Stimulated activated CD4-positive, alpha-beta T cell treated with anti-CD3 and anti-CD28 coated beads, Interleukin-1b, Interleukin-23, amount 100 ng/mL, for 48 hours (primary cell): ENCODE measurements around the gene ABL2.
A peak's percentile ranks its signal among the peaks of the same experiment; 100 is the strongest.
"Not testable (repeated sequence)": the region's sequence is repeated elsewhere in the genome, so short reads cannot be mapped to it uniquely, and the experiment has no call there.

Experiments used
- DNase-seq: peaks from one replicate; pipeline ENCODE4 v3.0.0-alpha.2; 2020

The ABL2 gene

DNA sequence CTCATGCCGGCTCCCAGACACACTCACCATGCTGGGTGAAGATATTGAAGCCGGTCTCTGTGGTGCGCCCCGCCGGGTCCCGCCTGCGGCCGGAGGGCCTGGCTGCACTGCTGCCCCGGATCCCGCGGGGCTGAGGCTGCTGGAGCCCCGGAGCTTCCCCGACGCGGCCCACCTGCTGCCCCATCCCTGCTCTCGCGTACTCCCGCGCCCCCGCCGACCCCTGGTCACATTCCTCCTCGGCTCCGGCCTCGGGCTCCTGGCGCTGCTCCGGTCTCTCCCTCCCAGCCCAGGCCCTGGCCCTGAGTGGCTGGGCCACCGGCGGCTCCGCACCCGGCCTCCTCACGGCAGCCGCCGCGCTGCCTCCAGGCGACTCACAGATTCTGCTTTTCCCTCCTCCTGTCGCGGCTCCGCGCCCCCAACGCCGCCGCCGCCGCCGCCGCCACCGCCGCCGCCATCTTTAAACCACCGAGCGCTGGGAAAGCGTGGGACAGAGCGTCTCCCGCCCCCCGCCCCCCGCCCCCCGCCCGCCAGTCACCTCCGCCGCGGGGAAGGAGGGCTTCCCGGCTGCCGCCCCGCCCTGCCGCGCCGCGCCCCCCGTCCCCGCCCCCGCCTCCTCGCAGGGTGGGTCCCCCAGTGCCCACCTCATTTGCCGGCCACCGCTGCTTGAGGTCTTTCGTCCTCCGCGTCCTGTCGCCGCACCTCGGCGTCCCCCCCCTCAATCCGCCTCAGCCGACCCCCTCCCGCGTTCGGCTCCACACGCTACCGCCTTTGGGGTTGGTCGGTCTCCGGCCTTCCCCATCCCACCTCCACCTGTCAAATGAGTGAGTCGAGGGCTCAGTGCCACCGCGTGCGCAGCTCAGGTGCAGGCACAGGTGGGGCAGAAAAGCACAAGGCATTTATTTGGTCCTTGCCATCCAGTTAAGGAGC lies at the start of gene ABL2:
ABL2 (minus strand) TSS at position 464 of the 927 bp plus-strand sequence; CDS start at position 184, 280 bp downstream.
- DNase-seq: peak; percentile 45

DNA sequence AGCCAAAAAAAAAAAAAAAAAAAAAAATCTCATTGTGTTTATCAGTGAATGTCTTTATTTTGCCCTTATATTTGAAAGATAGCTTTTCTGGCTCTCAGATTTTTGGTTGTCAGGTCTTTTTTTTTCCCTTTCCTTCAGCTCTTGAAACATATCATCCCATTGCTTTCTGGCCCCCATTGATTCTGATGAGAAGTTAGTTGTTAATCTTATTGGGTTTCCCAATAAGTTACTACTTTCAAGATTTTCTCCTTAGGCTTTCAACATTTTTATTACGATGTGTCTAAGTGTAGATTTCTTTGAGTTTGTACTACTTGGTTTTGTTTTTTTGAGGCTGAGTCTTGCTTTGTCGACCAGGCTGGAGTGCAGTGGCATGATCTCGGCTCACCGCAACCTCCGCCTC lies 49.4 kb upstream of the ABL2 start:
- DNase-seq: no peak

DNA sequence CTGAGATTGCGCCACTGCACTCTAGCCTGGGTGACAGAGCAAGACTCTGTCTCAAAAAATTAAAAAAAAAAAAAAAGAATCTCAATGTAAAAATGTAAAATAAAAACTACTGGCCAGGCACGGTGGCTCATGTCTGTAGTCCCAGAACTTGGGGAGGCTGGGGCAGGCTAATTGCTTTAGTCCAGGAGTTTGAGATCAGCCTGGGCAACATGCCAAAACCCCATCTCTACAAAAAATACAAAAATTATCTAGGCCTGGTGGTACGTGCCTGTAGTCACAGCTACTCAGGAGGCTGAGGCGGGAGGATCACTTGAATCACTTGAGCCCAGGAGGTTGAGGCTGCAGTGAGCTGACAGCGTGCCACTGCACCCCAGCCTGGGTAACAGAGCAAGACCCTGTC lies 44.9 kb upstream of the ABL2 start:
- not testable (repeated sequence) for DNase-seq

DNA sequence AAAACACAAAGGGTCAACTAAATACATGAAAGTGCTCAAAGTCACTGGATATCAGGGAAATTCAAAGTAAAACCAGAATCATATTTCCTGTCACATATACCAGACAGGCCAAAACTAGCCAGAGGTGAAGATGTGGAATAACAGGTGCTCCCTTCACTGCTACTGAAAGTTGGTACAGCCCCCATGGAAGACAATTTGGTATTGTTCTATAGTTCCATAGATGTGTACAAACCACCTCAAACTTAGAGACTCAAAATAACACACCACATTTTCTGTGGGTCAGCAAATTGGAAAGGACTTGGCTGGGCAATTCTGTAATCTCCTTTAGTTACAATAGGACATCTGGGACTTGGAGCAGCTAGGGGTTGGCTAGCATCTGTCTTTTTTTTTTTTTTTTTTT lies 39.6 kb upstream of the ABL2 start:
- no peak for DNase-seq

DNA sequence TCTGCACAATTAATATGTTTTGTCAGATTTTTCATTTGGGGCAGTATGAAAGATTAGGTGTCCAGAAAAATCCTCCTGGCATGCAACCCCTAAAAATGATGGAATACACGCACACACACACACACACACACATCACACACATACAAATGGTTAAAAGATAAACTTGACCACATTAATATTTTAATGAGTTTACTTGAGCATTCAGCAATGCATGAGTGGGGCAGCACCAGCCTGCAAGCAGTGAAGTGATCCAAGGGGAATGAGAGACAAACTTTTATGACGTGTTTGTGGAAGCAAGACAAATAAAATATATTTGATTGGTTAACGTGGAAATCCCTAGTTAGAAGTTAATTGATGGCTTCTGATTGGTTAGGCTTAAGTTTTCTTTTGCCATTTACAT lies 35.0 kb upstream of the ABL2 start:
- no peak for DNase-seq

DNA sequence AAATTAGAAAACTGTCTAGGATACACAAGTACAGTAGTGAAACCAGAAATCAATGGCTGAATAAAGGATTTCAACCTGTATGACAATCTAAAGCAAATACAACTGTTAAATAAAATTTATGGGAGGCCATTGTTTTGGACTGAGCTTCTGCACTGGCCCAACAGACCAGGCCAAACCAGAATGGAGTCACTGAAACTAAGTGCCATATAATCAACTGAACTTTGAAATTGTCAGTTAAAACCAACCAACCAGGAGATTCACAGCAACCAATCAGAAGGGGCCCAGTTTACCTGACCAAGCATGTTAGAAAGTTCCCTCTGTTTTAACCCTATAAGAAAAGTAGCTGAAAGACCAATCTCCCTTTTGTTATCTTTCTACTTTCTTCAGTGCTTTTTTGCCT lies 33.6 kb upstream of the ABL2 start:
- DNase-seq: no peak

DNA sequence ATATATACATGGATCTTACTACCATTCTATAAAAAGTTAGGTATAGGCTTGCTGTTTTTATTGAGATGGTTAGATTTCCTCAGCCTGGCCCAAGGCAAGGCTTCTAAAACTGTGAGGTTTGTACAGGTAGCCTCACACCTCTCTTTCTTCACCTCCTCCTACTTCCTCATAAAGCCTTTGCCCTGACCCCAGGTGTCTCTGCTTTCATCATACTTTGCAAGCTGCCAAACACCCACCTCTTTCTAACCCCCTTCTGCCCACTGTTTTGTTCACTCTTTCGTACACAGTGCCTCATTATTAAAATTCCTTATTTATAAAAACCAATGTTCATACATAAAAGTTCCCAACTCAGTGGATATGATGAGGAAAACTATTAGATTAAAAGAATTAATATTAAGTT lies 32.7 kb upstream of the ABL2 start:
- no peak for DNase-seq

DNA sequence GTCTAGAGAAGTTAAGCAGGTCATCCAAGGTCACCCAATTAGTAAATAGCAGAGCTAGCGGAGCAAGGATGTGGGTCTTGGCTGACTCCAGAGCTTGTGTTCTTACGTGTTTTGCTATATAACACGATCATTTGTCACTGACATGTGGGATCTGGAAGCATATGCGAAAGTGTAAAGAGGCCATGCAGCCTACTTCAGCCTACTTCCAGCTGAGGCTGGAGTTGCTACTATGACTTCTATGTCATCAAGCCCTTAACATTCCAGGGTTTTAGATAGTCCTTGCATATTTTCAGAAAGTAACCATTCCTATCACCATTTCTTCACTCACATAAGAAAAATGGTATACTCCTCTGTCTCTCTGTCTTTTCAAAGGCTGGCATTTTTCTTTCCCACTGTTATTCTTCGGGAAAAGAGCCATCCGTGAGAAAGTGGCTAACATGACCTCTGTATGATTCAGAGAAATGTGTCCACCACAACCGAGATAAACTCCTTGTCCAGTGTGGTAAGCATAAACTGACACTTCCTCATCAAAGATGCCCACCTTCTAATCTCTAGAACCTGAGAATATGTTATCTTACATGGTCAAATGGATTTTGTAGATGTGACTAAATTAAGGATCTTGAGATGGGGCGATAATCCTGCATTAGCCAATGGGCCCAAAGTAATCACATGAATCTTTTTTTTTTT lies 24.0 kb upstream of the ABL2 start:
- no peak for DNase-seq

DNA sequence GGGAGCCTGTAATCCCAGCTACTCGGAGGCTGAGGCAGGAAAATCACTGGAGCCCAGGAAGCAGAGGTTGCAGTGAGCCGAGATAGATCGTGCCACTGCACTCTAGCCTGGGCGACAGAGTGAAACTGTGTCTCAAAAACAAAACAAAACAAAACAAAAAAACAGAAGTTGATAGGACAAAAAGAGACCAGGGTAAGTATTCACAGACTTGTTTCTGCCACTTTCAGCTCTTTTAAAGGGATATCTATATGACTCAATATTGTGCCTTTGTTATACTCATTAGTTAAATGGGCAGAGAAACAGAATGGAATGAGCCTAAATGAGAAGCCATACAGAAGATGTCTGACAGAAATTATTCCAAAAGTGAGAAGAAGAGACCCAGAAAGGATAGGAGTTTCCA lies 23.1 kb upstream of the ABL2 start:
- no peak for DNase-seq

DNA sequence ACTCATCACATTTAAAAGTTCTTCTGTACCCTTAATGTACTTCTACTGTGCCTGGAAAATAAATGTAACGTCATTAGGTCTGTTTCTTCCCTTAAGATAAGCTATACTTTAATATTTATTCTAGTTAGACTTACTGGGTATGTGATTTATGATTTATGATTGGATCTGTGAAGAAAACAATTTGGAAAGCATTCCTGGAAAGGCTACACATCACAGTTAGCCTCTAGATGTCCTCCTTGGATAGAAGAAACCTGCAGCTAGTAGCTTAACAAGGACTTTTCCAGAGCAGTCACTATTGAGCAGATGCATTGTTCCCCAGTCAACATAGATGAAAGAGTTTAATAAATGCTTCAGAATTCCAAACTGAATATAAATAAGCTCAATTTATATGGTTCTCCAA lies 22.2 kb upstream of the ABL2 start:
- no peak for DNase-seq

DNA sequence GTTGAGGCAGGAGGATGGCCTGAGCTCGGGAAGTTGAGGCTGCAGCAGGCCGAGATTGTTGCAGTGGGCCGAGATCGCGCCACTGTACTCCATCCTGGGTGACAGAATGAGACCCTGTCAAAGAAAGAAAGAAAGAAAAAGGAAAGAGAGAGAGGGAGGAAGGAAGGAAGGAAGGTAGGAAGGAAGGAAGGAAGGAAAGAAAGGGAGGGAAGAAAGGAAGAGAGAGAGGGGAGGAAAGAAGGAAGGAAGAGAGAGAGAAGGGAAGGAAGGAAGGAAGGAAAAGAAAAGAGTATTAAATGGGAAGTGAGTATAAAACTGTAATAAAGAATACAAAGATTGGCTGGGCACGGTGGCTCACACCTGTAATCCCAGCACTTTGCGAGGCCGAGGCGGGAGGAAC lies 18.4 kb upstream of the ABL2 start:
- DNase-seq: no peak

DNA sequence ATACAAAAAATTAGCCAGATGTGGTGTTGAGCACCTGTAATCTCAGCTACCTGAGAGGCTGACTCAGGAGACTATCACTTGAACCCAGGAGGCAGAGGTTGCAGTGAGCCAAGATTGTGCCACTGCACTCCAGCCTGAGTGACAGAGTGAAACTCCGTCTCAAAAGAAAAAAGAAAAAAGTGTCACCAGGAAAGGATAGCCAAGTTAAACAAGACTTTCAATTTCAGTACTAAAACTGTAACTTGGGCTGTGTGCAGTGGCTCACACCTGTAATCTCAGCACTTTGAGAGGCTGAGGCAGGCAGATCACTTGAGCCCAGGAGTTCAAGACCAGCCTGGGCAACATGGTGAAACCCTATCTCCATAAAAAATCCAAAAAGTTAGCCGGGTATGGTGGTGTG lies 15.9 kb upstream of the ABL2 start:
- DNase-seq: not testable (repeated sequence)

DNA sequence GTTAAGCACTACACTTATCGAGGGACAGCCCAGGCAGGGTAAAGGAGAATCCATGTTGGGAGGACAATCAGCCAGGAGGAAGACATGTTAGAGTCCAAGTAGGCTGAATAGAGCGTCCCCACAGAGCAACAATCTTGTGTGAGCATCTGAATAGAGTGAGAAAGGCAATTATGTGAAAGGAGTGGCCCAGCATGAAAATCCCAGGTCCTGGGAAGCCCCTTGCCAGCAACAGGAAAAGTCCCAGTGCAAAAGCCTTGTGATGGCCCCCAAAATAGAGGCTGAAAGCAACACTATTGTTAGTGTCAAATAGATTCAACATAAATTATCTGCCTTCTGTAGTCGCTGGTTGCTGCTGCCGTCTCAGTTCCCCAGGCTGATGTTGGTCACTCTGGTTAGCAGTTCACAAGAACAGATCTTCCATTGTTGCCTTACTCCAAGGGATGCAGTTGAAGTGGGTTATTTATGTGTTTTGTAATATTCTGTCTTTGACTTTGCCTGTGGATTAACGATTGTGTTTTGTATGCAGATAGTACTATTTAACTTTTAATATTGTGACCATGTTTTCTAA lies 12.1 kb upstream of the ABL2 start:
- no peak for DNase-seq

DNA sequence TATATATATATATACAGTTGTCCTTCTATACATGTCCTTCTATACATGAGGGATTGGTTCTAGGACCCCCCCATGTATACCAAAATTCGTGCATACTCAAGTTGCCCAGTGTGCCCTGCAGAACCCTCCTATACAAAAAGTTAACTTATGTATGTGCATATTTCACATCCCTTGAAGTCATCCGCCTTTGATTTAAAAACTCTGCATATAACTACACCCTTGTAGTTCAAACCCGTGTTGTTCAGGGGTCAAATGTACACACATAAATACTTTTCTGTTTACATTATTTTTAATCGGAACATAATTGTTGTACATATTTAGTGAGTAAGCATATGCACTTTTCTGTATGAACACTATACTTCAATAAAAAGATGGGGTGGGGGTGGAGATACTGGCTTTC lies 7.7 kb upstream of the ABL2 start:
- no peak for DNase-seq

DNA sequence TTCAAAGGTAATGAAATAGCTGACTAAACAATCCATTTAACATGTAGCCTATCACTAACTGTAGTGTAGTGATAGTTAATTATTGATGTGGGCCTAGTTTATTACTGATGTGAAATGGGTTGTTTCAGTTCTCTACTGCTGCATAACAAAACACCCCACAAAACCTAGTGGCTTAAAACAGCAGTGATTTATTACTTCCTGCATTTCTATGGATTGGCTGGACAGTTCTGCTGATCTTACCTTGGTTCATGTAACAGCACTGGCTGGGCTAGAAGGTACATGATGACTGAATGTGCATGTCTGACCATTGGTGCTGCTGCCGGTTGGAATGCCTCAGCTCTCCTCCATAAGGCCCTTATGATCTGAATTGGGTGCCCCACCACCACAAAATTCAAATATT lies 5.4 kb upstream of the ABL2 start:
- DNase-seq: no peak

DNA sequence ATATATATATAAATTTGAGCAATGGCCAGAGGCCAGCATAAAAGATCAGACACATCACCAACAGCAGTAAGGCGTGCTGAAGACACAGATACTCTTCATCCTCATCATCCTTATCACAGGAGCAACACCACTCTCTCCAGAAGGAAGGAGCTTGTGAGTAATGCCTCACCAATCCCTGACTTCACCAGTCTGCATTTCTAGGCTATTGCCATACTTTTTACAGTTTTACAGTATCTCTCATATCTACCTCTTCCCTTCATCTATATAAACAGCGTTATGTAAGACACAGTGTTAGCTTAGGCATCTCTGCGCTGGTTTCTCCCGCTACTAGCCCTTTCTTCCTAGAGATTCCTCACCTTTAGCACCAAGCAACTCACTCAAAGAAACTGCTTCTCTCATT lies 2.4 kb upstream of the ABL2 start:
- no peak for DNase-seq

DNA sequence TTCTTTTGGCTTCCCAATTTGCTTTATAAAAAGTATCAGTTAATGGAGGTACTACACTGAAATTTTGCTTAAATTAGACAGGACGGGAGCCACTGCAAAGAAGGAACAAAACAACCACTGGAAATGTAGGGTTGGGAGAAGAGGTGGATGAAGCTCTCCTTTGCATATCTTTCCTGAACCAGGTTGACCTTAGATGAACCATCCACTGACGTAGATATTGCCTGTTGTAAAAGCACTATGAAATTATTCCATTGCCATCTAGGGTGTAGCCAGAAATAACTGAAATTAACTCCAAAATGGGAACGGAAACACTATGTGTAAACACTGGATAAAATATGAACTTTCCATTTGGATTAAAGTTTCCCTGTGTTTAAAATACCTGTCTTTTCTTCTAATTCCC lies 1.2 kb upstream of the ABL2 start:
- no peak for DNase-seq

DNA sequence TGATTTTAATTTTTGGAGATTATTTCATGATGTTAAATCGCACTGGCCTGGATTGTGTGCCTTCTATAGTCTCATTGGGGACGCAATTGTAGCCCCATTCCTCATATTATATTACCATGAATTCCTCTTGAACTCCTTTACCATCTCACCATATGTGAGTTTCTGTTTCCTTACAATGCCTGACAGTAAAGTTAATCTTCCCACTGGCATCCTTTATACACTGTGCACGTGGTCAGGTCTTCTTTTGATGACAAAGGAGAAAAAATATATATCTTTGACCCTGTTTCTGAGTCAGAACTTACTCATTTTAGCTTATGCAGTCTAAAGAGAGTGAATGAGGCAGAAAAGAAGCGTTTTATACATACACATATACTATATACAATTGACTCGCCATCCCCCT lies 774 bp upstream of the ABL2 start:
- no peak for DNase-seq

DNA sequence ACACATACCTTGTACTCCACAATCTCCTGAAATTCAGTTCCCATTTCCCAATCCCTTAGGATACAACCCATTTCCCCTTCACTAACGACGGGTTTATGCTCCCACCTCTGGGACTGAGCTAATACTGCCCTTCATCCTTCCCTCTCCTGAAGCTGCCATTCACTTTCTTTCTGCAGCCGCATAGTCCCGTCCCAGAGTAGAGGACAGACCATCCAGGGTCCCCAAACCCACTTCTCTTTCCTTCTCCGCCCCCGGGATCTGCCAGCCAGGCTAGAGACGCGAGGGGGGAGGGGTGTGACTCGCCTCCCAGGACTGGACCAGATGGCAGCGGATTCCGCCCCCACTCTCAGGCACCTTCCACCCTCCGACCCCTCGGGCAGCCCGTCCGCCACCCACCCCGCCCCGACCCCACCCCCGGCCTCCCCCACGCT lies 679 bp downstream of the ABL2 start:
- peak; percentile 18 for DNase-seq

DNA sequence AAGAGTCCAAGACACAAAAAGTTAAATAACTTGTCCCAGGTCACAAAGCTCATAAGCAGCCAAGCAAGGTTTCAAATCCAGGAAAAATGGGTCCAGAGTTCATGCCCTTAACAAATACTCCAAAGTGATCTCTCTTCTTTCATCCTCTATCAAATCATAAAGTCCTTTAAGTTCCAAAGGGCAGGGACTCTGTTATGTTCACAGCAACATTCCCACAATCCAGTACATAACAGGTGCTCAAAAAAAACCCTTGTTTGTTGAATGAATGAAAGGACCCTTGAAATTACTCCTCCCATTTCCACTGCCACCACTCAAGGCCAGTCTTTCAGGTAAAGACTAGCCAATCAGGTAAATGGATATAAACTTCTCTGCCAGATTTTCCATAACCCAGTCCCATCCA lies 2.7 kb downstream of the ABL2 start:
- DNase-seq: no peak

DNA sequence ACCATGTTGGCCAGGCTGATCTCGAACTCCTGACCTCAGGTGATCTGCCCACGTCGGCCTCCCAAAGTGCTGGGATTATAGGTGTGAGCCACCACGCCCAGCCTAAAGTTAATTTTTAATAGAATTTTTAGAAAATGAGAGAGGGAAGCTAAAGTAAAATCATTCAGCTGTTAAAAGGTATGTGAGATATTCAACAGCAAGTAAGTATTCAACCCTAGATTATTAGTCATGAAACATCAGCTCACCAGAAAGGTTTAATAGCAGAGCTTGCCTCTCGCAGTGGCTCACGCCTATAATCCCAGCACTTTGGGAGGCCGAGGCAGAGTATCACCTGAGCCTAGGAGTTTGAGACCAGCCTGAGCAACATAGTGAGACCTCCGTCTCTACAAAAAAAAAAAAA lies 5.0 kb downstream of the ABL2 start:
- DNase-seq: not testable (repeated sequence)

DNA sequence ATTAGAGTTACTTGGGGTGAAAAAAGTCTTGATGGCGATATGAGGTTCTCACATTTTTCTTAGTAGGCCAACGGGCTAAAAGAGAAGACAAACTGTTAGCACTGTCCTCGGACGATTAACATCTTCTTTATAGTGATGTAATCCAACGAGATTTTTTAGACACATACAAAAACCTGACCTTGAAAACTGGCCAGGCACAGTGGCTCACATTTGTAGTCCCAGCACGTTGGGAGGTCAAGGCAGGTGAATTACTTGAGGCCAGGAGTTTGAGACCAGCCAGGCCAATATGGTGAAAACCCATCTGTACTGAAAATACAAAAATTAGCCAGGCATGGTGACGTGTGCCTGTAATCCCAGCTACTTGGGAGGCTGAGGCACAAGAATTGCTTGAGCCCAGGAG lies 8.4 kb downstream of the ABL2 start:
- DNase-seq: not testable (repeated sequence)

DNA sequence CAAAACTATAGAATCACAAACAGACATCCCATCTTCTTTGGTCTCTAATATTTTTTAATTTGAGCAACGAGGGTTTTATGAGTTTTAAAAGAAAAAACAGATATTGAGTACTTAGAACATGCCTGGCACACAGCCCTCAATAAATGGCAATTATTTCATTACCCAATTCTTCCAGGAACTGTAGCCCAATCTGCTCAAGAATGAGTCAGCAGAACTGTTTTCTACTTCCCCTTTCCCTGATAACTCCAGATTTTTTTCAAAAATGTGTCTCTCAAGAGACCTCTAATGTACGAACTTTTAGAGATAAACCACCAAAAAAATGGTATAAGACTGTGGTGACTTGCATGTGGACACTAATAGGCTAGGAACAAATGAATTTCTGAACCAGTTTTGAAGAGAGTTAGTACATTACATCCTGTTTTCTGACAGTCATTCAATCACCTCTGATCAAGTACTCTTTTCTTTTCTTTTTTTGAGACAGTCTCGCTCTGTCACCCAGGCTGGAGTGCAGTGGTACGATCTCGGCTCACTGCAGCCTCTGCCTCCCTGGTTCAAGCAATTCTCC lies 11.5 kb downstream of the ABL2 start:
- no peak for DNase-seq

DNA sequence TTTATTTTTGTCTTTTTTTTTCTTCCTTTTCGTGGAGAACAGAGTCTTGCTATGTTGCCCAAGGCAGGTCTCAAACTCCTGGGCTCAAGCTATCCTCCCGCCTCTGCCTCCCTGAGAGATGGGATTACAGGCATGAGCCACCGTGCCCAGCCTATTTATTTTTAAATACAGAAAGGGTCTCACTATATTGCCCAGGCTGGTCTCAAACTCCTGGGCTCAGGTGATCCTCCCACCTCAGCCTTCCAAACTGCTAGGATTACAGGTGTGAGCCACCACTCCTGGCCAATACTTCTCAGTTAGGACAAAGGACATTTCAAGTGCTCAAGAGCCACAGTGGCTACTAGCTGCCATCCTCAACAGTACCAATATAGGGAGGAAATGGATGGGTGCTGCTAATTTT lies 16.2 kb downstream of the ABL2 start:
- DNase-seq: not testable (repeated sequence)
